Measurements from ENCODE around the gene PRR14.

GRCh38 chr16:30652718-30653117, 2.0 kb downstream of the PRR14 start:
- no peak for TF ChIP-seq CTCF (conservative IDR thresholded peaks at IDR 0.05; ENCODE audit: low read depth, low read length)
- no peak for TF ChIP-seq RFX5 (IDR thresholded peaks at IDR 0.05; ENCODE audit: low read depth, low read length)
